ENCODE measurements around the gene QRICH2. TPM values are rescaled to one million over a fixed set of nuclear protein-coding genes. Genes with fewer than 3 reads are reported as not detected.
A peak's percentile ranks its signal among the peaks of the same experiment; 100 is the strongest.
"Not testable (repeated sequence)": the region's sequence is repeated elsewhere in the genome, so short reads cannot be mapped to it uniquely, and the experiment has no call there.

Gene QRICH2
- total RNA-seq, 2 donors from 2014 or later = 1.7 to 3.6 TPM

- Mint-ChIP-seq H3K27ac (peak overlapping the region; percentile 8), H3K27me3 (no peaks in the 10 kb centered on the region), H3K4me3 (no peak overlapping the region), H3K36me3 (ENCODE audit: low read depth) (peaks cover 2% of the 10 kb centered on the region), H3K4me1 (peaks cover 4% of the 10 kb centered on the region)
- no peak for DNase-seq
- ATAC-seq = no peak
- no peaks in the 10 kb centered on the region for H3K9me3 ChIP-seq (ENCODE audit: control insufficient read depth, low read length, poor library complexity, severe bottlenecking)
Observed at GRCh38 chr17:76312735-76313134, 4.7 kb upstream of the QRICH2 start.

- no peak overlapping the region for H3K27ac Mint-ChIP-seq
- no peak for DNase-seq
- no peaks in the 10 kb centered on the region for H3K9me3 ChIP-seq (ENCODE audit: control insufficient read depth, low read length, poor library complexity, severe bottlenecking)
- H3K27me3 Mint-ChIP-seq = no peaks in the 10 kb centered on the region
- H3K4me1 Mint-ChIP-seq = no peaks in the 10 kb centered on the region
- no peak for ATAC-seq
- H3K36me3 Mint-ChIP-seq (ENCODE audit: low read depth) = peaks cover 2% of the 10 kb centered on the region
- H3K4me3 Mint-ChIP-seq = no peak overlapping the region
Observed at GRCh38 chr17:76309461-76309860, 1.4 kb upstream of the QRICH2 start.

GRCh38 chr17:76307299-76307965 is 644 bp downstream of the QRICH2 start:
- Mint-ChIP-seq H3K4me3 (no peak overlapping the region), H3K36me3 (ENCODE audit: low read depth) (peaks cover 2% of the 10 kb centered on the region), H3K4me1 (peaks cover 6% of the 10 kb centered on the region), H3K27me3 (no peaks in the 10 kb centered on the region), H3K27ac (no peak overlapping the region)
- H3K9me3 ChIP-seq (ENCODE audit: control insufficient read depth, low read length, poor library complexity, severe bottlenecking) = no peaks in the 10 kb centered on the region
- no peak for ATAC-seq
- DNase-seq = no peak

GRCh38 chr17:76305135-76305454 is 3.0 kb downstream of the QRICH2 start:
- not testable (repeated sequence) for ATAC-seq; H3K36me3 Mint-ChIP-seq (ENCODE audit: low read depth); H3K27me3 Mint-ChIP-seq; DNase-seq; H3K4me1 Mint-ChIP-seq; H3K27ac Mint-ChIP-seq; H3K4me3 Mint-ChIP-seq; H3K9me3 ChIP-seq (ENCODE audit: control insufficient read depth, low read length, poor library complexity, severe bottlenecking)

GRCh38 chr17:76304226-76305134 is 3.6 kb downstream of the QRICH2 start:
- H3K27me3 Mint-ChIP-seq = no peaks in the 10 kb centered on the region

GRCh38 chr17:76297436-76297835 is 10.6 kb downstream of the QRICH2 start:
- Mint-ChIP-seq H3K27me3 (no peaks in the 10 kb centered on the region), H3K4me1 (peaks cover 3% of the 10 kb centered on the region), H3K27ac (no peak overlapping the region), H3K4me3 (no peak overlapping the region), H3K36me3 (ENCODE audit: low read depth) (no peaks in the 10 kb centered on the region)
- H3K9me3 ChIP-seq (ENCODE audit: control insufficient read depth, low read length, poor library complexity, severe bottlenecking) = no peaks in the 10 kb centered on the region
- ATAC-seq (no peak), DNase-seq (no peak)

More at GRCh38 chr17:76304226-76305134, 3.6 kb downstream of the QRICH2 start:
- H3K27ac Mint-ChIP-seq = no peak overlapping the region
- no peak overlapping the region for H3K4me3 Mint-ChIP-seq
- H3K9me3 ChIP-seq (ENCODE audit: control insufficient read depth, low read length, poor library complexity, severe bottlenecking) = no peaks in the 10 kb centered on the region
- DNase-seq (no peak), ATAC-seq (no peak)
- peaks cover 6% of the 10 kb centered on the region for H3K4me1 Mint-ChIP-seq
- peaks cover 2% of the 10 kb centered on the region for H3K36me3 Mint-ChIP-seq (ENCODE audit: low read depth)

- Mint-ChIP-seq H3K36me3 (ENCODE audit: low read depth) (no peaks in the 10 kb centered on the region), H3K4me3 (no peak overlapping the region), H3K4me1 (peaks cover 3% of the 10 kb centered on the region), H3K27me3 (no peaks in the 10 kb centered on the region), H3K27ac (no peak overlapping the region)
- ATAC-seq (no peak), DNase-seq (no peak)
- H3K9me3 ChIP-seq (ENCODE audit: control insufficient read depth, low read length, poor library complexity, severe bottlenecking) = no peaks in the 10 kb centered on the region
Observed at GRCh38 chr17:76296889-76297288, 11.2 kb downstream of the QRICH2 start.

GRCh38 chr17:76296186-76296585 is 11.9 kb downstream of the QRICH2 start:
- no peak for ATAC-seq
- Mint-ChIP-seq H3K27ac (no peak overlapping the region), H3K4me1 (peaks cover 3% of the 10 kb centered on the region), H3K27me3 (no peaks in the 10 kb centered on the region), H3K36me3 (ENCODE audit: low read depth) (no peaks in the 10 kb centered on the region), H3K4me3 (no peak overlapping the region)
- DNase-seq = no peak
- H3K9me3 ChIP-seq (ENCODE audit: control insufficient read depth, low read length, poor library complexity, severe bottlenecking) = no peaks in the 10 kb centered on the region

- no peaks in the 10 kb centered on the region for H3K27me3 Mint-ChIP-seq
- DNase-seq = no peak
- H3K27ac Mint-ChIP-seq = no peak overlapping the region
- no peaks in the 10 kb centered on the region for H3K9me3 ChIP-seq (ENCODE audit: control insufficient read depth, low read length, poor library complexity, severe bottlenecking)
- H3K36me3 Mint-ChIP-seq (ENCODE audit: low read depth) = no peaks in the 10 kb centered on the region
- H3K4me3 Mint-ChIP-seq = no peak overlapping the region
- no peak for ATAC-seq
- H3K4me1 Mint-ChIP-seq = no peaks in the 10 kb centered on the region
Observed at GRCh38 chr17:76293106-76293505, 15.0 kb downstream of the QRICH2 start.

GRCh38 chr17:76292567-76292966 is 15.5 kb downstream of the QRICH2 start:
- H3K4me1 Mint-ChIP-seq = no peaks in the 10 kb centered on the region
- no peaks in the 10 kb centered on the region for H3K36me3 Mint-ChIP-seq (ENCODE audit: low read depth)
- H3K27me3 Mint-ChIP-seq = no peaks in the 10 kb centered on the region
- no peak overlapping the region for H3K4me3 Mint-ChIP-seq
- no peak overlapping the region for H3K27ac Mint-ChIP-seq
- ATAC-seq (no peak), DNase-seq (no peak)
- no peaks in the 10 kb centered on the region for H3K9me3 ChIP-seq (ENCODE audit: control insufficient read depth, low read length, poor library complexity, severe bottlenecking)

GRCh38 chr17:76281573-76282371 is 26.3 kb downstream of the QRICH2 start:
- Mint-ChIP-seq H3K4me3 (no peak overlapping the region), H3K27me3 (no peaks in the 10 kb centered on the region), H3K4me1 (peaks cover 8% of the 10 kb centered on the region), H3K36me3 (ENCODE audit: low read depth) (peaks cover 2% of the 10 kb centered on the region), H3K27ac (no peak overlapping the region)
- DNase-seq (no peak), ATAC-seq (no peak)
- H3K9me3 ChIP-seq (ENCODE audit: control insufficient read depth, low read length, poor library complexity, severe bottlenecking) = no peaks in the 10 kb centered on the region

- Mint-ChIP-seq H3K27me3 (no peaks in the 10 kb centered on the region), H3K36me3 (ENCODE audit: low read depth) (no peaks in the 10 kb centered on the region), H3K4me1 (peaks cover 11% of the 10 kb centered on the region), H3K27ac (no peak overlapping the region), H3K4me3 (no peak overlapping the region)
- H3K9me3 ChIP-seq (ENCODE audit: control insufficient read depth, low read length, poor library complexity, severe bottlenecking) = no peaks in the 10 kb centered on the region
- ATAC-seq (no peak), DNase-seq (no peak)
Observed at GRCh38 chr17:76280650-76281049, 27.4 kb downstream of the QRICH2 start.

- Mint-ChIP-seq H3K27ac (peak overlapping the region; percentile 65), H3K27me3 (no peaks in the 10 kb centered on the region), H3K36me3 (ENCODE audit: low read depth) (no peaks in the 10 kb centered on the region), H3K4me3 (no peak overlapping the region), H3K4me1 (peaks cover 11% of the 10 kb centered on the region)
- ATAC-seq (no peak), DNase-seq (no peak)
- H3K9me3 ChIP-seq (ENCODE audit: control insufficient read depth, low read length, poor library complexity, severe bottlenecking) = no peaks in the 10 kb centered on the region
Observed at GRCh38 chr17:76279742-76280287, 28.3 kb downstream of the QRICH2 start.

Data from T-helper 17 cell (primary cell).